IPS-20b (cell line): ENCODE data around the gene DDX10.

Experiments used
- H3K27ac ChIP-seq: one replicate; pipeline ENCODE4 v1.5.1; 2013; ENCODE audit warnings: low read length
- H3K27me3 ChIP-seq: 2 replicates; pipeline ENCODE4 v1.6.1; 2013; ENCODE audit warnings: mild to moderate bottlenecking, low read length, inconsistent platforms; ENCODE audit not compliant: insufficient read depth
- H3K36me3 ChIP-seq: 2 replicates; pipeline ENCODE4 v1.6.1; 2013; ENCODE audit warnings: low read depth, mild to moderate bottlenecking, inconsistent platforms, low read length, moderate library complexity; ENCODE audit not compliant: insufficient read depth
- H3K4me1 ChIP-seq: 2 replicates; pipeline ENCODE4 v1.6.1; 2013; ENCODE audit warnings: mild to moderate bottlenecking, control low read depth, inconsistent platforms, low read length, moderate library complexity; ENCODE audit not compliant: insufficient read depth
- H3K4me3 ChIP-seq: 2 replicates; pipeline ENCODE4 v1.5.1; 2013; ENCODE audit warnings: mild to moderate bottlenecking, low read length, inconsistent platforms
- H3K9ac ChIP-seq: 2 replicates; pipeline ENCODE4 v1.6.1; 2013; ENCODE audit warnings: low read depth, mild to moderate bottlenecking, inconsistent platforms, low read length, moderate library complexity
- H3K9me3 ChIP-seq: 2 replicates; pipeline ENCODE4 v1.6.1; 2013; ENCODE audit warnings: mild to moderate bottlenecking, low read depth, low read length, inconsistent platforms; ENCODE audit not compliant: insufficient read depth

DDX10 gene

DNA sequence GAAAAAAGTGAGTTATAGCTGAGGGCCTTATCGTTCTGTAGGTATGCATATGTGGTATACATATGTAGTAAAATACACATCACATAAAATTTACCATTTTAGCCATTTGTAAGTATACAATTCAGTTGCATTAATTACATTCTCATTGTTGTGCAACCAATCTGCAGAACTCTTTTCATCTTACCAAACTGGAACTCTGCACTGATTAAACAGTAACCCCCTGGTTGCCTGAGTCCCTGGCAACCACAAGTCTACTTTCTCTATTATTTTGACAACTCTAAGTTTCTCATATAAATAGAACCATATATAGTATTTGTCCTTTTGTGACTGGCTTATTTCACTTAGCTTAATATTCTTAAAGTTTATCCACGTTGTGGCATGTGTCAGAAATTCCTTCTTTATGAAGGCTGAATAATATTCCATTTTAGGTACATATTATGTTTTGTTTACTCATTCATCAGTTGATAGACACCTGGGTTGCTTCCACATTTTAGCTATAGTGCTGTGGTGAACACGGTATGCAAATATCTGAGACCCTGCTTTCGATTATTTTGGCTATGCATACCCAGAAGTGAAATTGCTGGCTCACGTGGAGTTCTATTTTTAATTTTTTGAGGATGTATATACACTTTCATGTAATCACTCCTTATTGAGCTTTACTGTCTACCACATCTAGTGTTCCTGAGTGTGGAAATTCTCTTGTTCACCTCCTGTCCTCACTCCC is 1.6 kb upstream of the DDX10 start:
- Histone ChIP-seq H3K4me3 (no peak overlapping the region), H3K9me3 (no peaks in the 10 kb centered on the region), H3K27ac (no peak overlapping the region), H3K4me1 (peaks cover 3% of the 10 kb centered on the region; the same call in 1 of the 2 replicates), H3K27me3 (no peaks in the 10 kb centered on the region), H3K36me3 (0 out of 2 replicates have a peak, but pooled peaks cover 11% of the 10 kb centered on the region), H3K9ac (no peak overlapping the region)

DNA sequence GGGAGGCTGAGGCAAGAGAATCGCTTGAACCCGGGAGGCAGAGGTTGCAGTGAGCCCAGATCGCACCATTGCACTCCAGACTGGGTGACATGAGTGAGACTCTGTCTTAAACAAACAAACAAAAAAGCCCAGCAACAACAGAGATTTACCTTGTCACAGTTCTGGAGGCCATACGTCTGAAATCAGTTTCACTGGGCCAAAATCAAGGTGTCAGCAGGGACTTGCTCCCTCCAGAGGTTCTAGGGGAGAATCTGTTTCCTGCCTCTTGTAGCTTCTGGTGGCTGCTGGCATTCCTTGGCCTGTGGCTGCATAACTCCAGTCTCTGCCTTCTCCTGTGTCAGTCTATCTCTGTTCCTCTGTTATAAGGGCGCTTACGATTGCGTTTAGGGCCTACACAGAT is 1.5 kb downstream of the DDX10 start:
- Histone ChIP-seq H3K27ac (no peak overlapping the region), H3K9me3 (no peaks in the 10 kb centered on the region), H3K36me3 (0 out of 2 replicates have a peak, but pooled peaks cover 14% of the 10 kb centered on the region), H3K27me3 (no peaks in the 10 kb centered on the region), H3K4me3 (no peak overlapping the region; the same call in 1 of the 2 replicates), H3K9ac (no peak overlapping the region), H3K4me1 (peaks cover 3% of the 10 kb centered on the region; the same call in 1 of the 2 replicates)

DNA sequence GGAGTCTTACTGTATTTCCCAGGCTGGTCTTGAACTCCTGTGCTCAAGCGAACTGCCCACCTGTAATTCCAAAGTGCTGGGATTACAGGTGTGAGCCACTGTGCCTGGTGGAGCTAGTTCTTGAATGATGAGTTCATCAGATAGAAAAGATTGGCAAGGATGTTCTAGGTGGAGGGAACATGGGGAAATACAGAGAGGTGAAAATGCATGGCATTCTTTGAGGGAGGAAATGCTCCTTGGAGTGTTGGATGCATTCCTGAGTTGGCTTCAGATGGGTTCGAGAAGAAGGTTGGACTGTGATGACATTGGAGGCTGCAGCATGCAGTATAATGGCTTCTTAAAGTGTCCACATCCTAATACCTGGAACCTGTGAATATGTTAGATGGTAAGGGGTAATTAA is 4.4 kb downstream of the DDX10 start:
- H3K27ac ChIP-seq = no peak overlapping the region
- no peaks in the 10 kb centered on the region for H3K27me3 ChIP-seq
- H3K9me3 ChIP-seq = no peaks in the 10 kb centered on the region
- H3K4me3 ChIP-seq = no peak overlapping the region
- H3K9ac ChIP-seq = no peak overlapping the region
- 0 out of 2 replicates have a peak, but pooled peaks cover 14% of the 10 kb centered on the region for H3K36me3 ChIP-seq
- H3K4me1 ChIP-seq = peaks cover 3% of the 10 kb centered on the region; the same call in 1 of the 2 replicates

DNA sequence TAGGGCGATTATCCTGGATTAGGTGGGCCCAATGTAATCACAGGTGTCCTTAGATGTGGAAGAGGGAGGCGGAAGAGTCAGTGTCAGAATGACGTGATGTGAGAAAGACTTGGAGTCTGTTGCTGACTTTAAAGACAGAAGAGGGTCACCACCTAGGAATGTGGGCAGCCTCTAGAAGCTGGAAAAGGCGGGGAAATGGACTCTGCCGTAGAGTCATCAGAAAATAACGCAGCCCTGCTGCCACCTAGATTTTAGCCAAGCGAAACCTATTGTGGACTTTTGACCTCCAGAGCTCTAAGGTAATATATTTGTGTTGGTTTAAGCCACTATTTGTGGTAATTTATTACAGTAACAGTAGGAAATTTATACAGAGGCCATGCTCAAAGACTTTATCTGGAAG is 4.8 kb downstream of the DDX10 start:
- no peaks in the 10 kb centered on the region for H3K27me3 ChIP-seq
- no peaks in the 10 kb centered on the region for H3K9me3 ChIP-seq
- H3K4me1 ChIP-seq = peaks cover 3% of the 10 kb centered on the region; the same call in 1 of the 2 replicates
- H3K36me3 ChIP-seq = peaks cover 17% of the 10 kb centered on the region
- no peak overlapping the region for H3K9ac ChIP-seq
- H3K4me3 ChIP-seq = no peak overlapping the region
- no peak overlapping the region for H3K27ac ChIP-seq

DNA sequence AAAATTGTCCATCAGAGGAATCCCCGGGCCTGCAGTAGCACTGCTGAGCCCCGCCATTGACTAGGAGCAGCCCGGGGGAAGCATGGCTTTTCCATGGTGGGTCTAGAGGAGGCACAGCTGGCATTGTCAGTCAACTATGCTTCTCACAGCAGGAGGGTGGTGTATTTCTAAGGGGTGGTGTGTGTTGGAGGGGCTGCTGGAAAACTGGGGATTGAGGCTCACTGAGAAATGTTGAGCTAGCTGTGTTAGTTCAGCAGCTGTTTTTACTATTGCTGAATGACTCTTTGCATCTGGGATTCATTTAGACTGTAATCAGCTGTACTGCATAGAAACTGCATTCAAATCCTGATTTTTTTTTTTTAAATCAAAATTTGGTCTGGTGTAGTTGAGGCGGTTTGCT is 5.6 kb downstream of the DDX10 start:
- H3K9ac ChIP-seq = no peak overlapping the region
- H3K27ac ChIP-seq = no peak overlapping the region
- H3K36me3 ChIP-seq = peaks cover 25% of the 10 kb centered on the region
- no peak overlapping the region for H3K4me3 ChIP-seq
- peaks cover 3% of the 10 kb centered on the region; the same call in 1 of the 2 replicates for H3K4me1 ChIP-seq
- H3K27me3 ChIP-seq = no peaks in the 10 kb centered on the region
- no peaks in the 10 kb centered on the region for H3K9me3 ChIP-seq

DNA sequence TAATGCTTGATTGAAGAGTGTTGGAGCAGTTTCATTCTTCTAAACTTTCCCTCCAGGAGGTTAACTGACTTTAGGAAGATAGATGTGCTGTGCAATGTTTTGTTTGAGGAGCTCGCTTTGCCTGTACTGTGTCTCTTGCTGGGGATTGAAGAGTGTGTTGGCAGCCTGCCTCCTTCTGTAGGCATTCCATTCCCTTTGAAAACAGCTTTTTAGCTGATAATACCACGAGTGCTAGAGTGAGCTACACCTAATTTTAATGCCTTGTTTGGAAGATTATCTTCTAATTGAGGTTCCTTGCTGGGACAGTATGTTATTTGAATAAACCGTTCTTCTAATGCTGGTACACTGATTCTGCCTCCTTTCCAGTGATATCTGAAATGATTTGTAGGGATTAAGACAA is 7.2 kb downstream of the DDX10 start:
- no peak overlapping the region for H3K27ac ChIP-seq
- no peak overlapping the region for H3K4me3 ChIP-seq
- H3K27me3 ChIP-seq = no peaks in the 10 kb centered on the region
- peaks cover 36% of the 10 kb centered on the region for H3K36me3 ChIP-seq
- no peak overlapping the region for H3K9ac ChIP-seq
- H3K9me3 ChIP-seq = no peaks in the 10 kb centered on the region
- H3K4me1 ChIP-seq = no peaks in the 10 kb centered on the region

DNA sequence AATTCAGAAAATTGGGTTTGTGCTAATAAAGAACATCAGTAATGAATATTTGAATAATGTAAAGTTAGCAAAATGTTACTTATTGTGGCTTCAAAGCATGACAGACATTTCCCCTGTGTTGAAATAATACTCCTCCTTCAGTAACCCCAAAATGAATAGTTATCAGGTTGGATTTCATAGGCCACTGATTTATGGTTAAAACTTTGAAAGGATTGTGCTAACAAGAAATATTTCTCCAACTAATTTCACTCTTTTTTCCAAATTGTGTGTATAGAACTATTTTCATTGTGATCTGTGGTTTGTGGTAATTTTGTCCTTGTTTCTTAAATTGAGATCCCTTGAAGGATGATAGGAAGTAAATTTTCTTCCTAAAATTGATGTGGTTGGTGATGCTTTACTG is 7.9 kb downstream of the DDX10 start:
- no peaks in the 10 kb centered on the region for H3K9me3 ChIP-seq
- no peak overlapping the region for H3K9ac ChIP-seq
- no peak overlapping the region for H3K4me3 ChIP-seq
- H3K4me1 ChIP-seq = no peaks in the 10 kb centered on the region
- no peaks in the 10 kb centered on the region for H3K27me3 ChIP-seq
- peaks cover 38% of the 10 kb centered on the region for H3K36me3 ChIP-seq
- no peak overlapping the region for H3K27ac ChIP-seq

DNA sequence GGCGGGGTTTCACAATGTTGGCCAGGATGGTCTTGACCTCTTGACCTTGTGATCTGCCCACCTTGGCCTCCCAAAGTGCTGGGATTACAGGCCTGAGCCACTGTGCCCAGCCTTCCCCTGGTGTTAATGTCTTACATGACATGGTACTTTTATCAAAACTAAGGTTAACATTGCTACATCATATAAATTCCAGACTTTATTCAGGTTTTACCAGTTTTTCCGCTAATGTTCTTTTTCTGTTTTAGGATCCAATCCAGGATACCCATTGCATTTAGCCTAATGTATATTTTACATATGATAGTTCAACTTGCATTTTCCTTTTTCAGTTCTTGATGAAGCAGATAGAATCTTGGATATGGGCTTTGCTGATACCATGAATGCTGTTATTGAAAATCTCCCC is 14.2 kb downstream of the DDX10 start:
- no peaks in the 10 kb centered on the region for H3K4me1 ChIP-seq
- no peak overlapping the region for H3K9ac ChIP-seq
- H3K9me3 ChIP-seq = no peaks in the 10 kb centered on the region
- H3K27me3 ChIP-seq = no peaks in the 10 kb centered on the region
- peaks cover 60% of the 10 kb centered on the region for H3K36me3 ChIP-seq
- H3K27ac ChIP-seq = no peak overlapping the region
- H3K4me3 ChIP-seq = no peak overlapping the region

DNA sequence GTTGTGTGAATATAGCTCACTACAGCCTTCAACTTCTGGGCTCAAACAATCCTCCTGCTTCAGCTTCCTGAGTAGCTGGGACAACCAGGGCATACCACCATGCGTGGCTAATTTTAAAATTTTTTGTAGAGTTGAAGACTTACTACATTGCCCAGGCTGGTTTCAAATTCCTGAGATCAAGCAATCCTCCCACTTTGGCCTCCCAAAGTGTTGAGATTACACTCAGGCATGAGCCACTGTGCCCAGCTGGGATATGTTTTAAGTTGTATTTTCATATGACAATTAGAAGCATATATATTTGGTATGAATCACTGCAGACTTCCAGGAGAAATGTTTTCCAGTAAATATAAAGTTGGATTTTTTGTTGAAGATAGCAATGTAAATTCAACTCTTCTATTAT is 15.4 kb downstream of the DDX10 start:
- Histone ChIP-seq H3K36me3 (peaks cover 51% of the 10 kb centered on the region), H3K9ac (no peak overlapping the region), H3K4me3 (no peak overlapping the region), H3K4me1 (no peaks in the 10 kb centered on the region), H3K27me3 (no peaks in the 10 kb centered on the region), H3K27ac (no peak overlapping the region), H3K9me3 (no peaks in the 10 kb centered on the region)

DNA sequence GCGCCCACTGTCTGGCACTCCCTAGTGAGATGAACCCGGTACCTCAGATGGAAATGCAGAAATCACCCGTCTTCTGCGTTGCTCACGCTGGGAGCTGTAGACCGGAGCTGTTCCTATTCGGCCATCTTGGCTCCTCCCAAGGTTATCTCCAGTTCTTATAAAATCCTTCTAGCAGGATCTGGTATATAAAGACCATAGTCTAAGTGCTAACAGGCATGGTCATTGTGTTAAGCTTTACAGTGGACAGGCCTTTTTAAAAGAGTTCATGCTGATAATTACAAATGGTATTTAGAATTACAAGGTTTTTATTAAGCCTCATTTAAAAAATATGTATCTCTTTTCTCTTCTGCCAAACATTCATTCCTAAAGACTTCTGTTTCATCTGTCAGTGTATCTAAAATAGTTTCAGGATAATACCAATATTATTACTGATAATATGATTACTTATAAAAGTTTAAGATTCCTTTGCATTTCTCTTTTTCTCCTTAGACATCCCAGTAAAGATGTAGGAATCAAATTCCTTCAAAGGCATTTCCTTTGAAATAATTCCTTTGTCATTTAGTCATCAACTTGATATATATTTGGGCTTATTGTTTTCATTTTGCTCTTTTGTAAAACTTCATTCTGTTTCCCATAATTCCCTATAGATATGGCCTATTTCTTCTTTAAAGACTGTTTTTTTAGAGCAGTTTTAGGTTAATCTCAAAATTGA is 20.7 kb downstream of the DDX10 start:
- Histone ChIP-seq H3K4me1 (no peaks in the 10 kb centered on the region), H3K9ac (no peak overlapping the region), H3K36me3 (peaks cover 38% of the 10 kb centered on the region), H3K9me3 (no peaks in the 10 kb centered on the region), H3K4me3 (no peak overlapping the region), H3K27me3 (no peaks in the 10 kb centered on the region), H3K27ac (no peak overlapping the region)

DNA sequence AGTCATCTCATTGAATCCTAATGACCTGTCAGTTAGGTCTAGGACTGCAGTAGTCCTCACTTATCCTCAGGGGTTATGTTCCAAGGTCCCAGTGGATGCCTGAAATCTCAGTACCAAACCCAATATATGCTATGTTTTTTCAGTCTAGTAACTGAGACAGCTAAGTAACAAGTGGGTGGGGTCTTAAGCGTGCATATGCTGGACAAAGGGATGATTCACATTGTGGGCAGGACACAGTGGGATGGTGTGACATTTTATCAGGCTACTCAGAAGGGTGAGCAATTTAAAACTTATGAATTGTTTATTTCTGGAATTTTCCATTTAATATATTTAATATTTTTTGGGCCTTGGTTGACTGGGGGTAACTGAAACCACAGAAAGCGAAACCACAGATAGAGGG is 29.0 kb downstream of the DDX10 start:
- Histone ChIP-seq H3K27me3 (no peaks in the 10 kb centered on the region), H3K4me3 (no peak overlapping the region), H3K9ac (no peak overlapping the region), H3K27ac (no peak overlapping the region), H3K4me1 (no peaks in the 10 kb centered on the region), H3K36me3 (peaks cover 66% of the 10 kb centered on the region), H3K9me3 (no peaks in the 10 kb centered on the region)

DNA sequence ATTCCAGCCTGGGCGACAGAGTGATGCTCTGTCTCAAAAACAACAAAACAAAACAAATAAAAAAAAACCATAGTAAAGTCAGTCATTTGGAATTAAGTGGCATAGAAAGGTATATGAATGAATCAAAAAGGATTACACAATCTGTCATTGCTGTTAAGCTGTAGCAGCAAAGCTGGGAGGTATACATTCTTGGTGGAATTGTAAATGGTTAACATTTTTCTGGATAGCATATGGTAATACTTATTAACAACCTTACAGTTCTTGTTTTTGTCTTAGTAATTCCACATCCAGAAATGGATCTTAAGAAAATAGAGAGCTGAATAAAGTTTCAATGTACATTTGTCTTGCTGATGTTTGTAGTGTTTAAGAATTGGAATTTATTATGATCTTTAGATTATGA is 30.0 kb downstream of the DDX10 start:
- Histone ChIP-seq H3K27ac (no peak overlapping the region), H3K9me3 (no peaks in the 10 kb centered on the region), H3K4me3 (no peak overlapping the region), H3K27me3 (no peaks in the 10 kb centered on the region), H3K4me1 (no peaks in the 10 kb centered on the region), H3K9ac (no peak overlapping the region), H3K36me3 (peaks cover 66% of the 10 kb centered on the region)
